Body of pancreas (tissue), 4 donors: ENCODE measurements around the gene SEMA6D. TPM values are rescaled to one million over a fixed set of nuclear protein-coding genes. Genes with fewer than 3 reads are reported as not detected.

Source experiments
- ATAC-seq: fragments of 150-250 bp; one replicate; pipeline ENCODE4 v1.9.1; 2016
- DNase-seq, 4 donors: peaks; one replicate each; pipeline ENCODE4 v3.0.0-alpha.2; 2019
- H3K27ac ChIP-seq, 4 donors: fragments of 200-600 bp; sonication (generic); 1 replicate in 3 of 4; 2 replicates in 1 of 4; pipeline versions ENCODE4 v1.5.1 to v1.6.1; 2016 to 2019; ENCODE audit warnings: mild to moderate bottlenecking in 1 of 4, mixed read lengths in 1 of 4, moderate library complexity in 1 of 4
- H3K27me3 ChIP-seq, 2 donors: fragments of 200-600 bp; sonication (generic); one replicate each; pipeline ENCODE4 v1.6.0; 2016; ENCODE audit warnings: mild to moderate bottlenecking in 1 of 2
- H3K36me3 ChIP-seq, 2 donors: fragments of 200-600 bp; sonication (generic); replicated peaks in 1 of 2; 2 replicates each; pipeline ENCODE4 v1.5.1; 2016; ENCODE audit warnings: low read depth in 2 of 2; ENCODE audit not compliant: insufficient read depth in 1 of 2
- H3K4me1 ChIP-seq: fragments of 200-600 bp; sonication (generic); one replicate; pipeline ENCODE4 v1.6.0; 2016
- H3K4me3 ChIP-seq, 2 donors: fragments of 200-600 bp; sonication (generic); 1 replicate in 1 of 2; 2 replicates in 1 of 2; pipeline ENCODE4 v1.5.1; 2016 to 2019
- H3K9me3 ChIP-seq, 3 donors: fragments of 200-600 bp; sonication (generic); 1 replicate in 2 of 3; 2 replicates in 1 of 3; pipeline ENCODE4 v1.5.1; 2016
- POLR2A ChIP-seq, 3 donors: fragments of 450-650 bp; IDR thresholded peaks; one replicate each; pipeline ENCODE4 v1.6.1; 2016; ENCODE audit warnings: antibody characterized with exemption in 3 of 3, mild to moderate bottlenecking in 2 of 3
- WGBS, 2 donors: methylation state at CpG; one replicate each; pipeline ENCODE4 v1.1.5; 2017; 5-methylcytosine and 5-hydroxymethylcytosine counted together
- intact Hi-C: fragments of 100-400 bp; cut with DNase I; formaldehyde crosslinking; loops from one replicate; pipeline ENCODE4 v1.15.1; 2023
- total RNA-seq, 2 donors: library from RNA; depleted of rRNA; stranded (reverse); fragments of >200 nt; gene quantifications; one replicate each; pipeline ENCODE4 v1.1.0, GENCODE V29; 2016
- TF ChIP-seq, protein P1 (sequence below), 7 experiments: fragments of 450-650 bp in 4 of 7; fragments of 200-600 bp in 3 of 7; sonication (generic) in 3 of 7; IDR thresholded peaks; one replicate each; pipeline ENCODE4 v1.5.1; 2016 to 2019; ENCODE audit warnings: antibody characterized with exemption in 7 of 7

SEMA6D gene
- total RNA-seq, 2 donors from 2014 or later = 13.5 to 18.2 TPM

DNA sequence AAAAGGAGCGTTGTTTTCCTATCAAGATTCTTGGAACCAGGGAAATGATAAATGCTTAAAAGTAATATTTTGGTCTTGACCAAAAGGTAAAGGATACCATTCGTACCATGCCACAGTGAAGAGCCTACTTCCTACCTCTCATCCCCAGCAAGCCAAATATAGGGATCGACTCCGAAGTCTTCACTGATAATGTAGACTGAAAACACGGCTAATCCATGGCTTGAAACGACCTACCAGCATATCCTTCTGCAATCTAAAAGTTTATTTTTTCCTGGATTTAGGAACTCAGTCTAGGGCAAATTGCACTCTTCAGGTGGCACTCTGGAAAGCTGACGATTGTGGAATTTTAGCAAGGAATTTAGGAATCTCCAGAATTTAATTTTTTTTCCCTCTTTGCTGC is 1.9 kb upstream of the SEMA6D start:
- TF ChIP-seq, protein P1, sequence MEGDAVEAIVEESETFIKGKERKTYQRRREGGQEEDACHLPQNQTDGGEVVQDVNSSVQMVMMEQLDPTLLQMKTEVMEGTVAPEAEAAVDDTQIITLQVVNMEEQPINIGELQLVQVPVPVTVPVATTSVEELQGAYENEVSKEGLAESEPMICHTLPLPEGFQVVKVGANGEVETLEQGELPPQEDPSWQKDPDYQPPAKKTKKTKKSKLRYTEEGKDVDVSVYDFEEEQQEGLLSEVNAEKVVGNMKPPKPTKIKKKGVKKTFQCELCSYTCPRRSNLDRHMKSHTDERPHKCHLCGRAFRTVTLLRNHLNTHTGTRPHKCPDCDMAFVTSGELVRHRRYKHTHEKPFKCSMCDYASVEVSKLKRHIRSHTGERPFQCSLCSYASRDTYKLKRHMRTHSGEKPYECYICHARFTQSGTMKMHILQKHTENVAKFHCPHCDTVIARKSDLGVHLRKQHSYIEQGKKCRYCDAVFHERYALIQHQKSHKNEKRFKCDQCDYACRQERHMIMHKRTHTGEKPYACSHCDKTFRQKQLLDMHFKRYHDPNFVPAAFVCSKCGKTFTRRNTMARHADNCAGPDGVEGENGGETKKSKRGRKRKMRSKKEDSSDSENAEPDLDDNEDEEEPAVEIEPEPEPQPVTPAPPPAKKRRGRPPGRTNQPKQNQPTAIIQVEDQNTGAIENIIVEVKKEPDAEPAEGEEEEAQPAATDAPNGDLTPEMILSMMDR (IDR thresholded peaks at IDR 0.05) = no peak
- no peak for TF ChIP-seq POLR2A (IDR thresholded peaks at IDR 0.05)
- intact Hi-C loops = no loop called here
- no peaks in the 10 kb centered on the region for H3K27me3 ChIP-seq
- H3K9me3 ChIP-seq = no peaks in the 10 kb centered on the region
- no peak overlapping the region for H3K27ac ChIP-seq
- DNase-seq = no peak
- 88% methylated on average over 7 of the region's 7 CpGs for WGBS, 2 donors
- H3K36me3 ChIP-seq = no peaks in the 10 kb centered on the region
- no peak for ATAC-seq
- no peak overlapping the region for H3K4me3 ChIP-seq
- H3K4me1 ChIP-seq = peaks cover 25% of the 10 kb centered on the region

DNA sequence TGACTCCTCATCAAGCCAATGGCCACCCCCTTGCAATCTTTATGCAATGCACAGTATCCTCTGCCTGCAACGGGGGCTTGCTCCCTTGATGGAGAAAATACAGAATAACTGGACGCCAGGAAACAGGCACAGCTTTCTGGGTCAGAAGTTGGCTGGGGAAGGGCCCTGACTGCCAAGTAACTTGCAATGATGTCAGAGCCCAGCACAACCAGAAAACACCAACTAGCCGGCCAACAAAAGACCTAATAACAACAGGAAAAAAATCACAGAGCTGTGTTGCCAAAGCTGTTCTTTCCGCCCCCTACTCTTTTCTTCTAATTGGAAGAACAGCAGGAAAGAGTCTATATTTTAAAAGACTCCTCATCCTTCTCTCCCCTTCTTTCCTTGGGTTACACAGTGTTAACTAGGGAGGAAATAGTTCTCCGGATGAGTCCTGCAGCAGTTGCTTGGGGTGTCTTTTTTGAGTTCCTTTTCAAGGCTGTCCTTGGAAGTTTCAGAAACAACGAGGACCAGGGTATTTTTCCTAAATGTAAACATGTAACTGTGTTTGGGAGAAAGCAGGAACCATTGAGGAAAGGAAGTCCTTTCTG is 1.4 kb upstream of the SEMA6D start:
- 50 to 54% methylated on average over 6 of the region's 6 CpGs for WGBS, 2 donors
- peak in 2 of 4 donors; percentile 20 to 37 for DNase-seq
- no peaks in the 10 kb centered on the region for H3K36me3 ChIP-seq
- peaks cover 30% of the 10 kb centered on the region for H3K4me1 ChIP-seq
- no peaks in the 10 kb centered on the region for H3K27me3 ChIP-seq
- no peak overlapping the region for H3K4me3 ChIP-seq
- intact Hi-C loops = no loop called here
- TF ChIP-seq, protein P1 (IDR thresholded peaks at IDR 0.05) = no peak
- TF ChIP-seq POLR2A (IDR thresholded peaks at IDR 0.05) = no peak
- no peaks in the 10 kb centered on the region for H3K9me3 ChIP-seq
- ATAC-seq = no peak
- H3K27ac ChIP-seq = no peak overlapping the region

DNA sequence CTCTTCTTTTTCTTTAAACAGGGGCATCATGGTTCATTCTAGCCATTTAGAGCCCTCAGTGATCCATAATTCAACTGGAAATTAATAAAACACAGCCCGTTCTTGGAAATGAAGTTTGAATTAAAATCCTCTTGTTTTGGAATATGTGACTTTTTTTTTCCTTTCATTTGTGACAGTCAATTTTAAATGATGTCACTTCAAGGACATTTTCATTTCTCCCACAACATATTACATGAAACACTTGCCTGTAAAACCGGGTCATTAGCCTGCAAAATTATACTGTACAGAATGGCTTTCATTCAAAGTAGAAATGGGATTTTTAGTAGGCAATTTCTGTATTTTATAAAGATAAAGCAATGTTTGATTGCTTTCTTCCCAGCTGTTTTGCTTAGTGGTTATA is 789 bp upstream of the SEMA6D start:
- DNase-seq = no peak
- Histone ChIP-seq H3K9me3 (no peaks in the 10 kb centered on the region), H3K27me3 (no peaks in the 10 kb centered on the region), H3K36me3 (no peaks in the 10 kb centered on the region), H3K27ac (peak overlapping the region in 3 of 4 donors; percentile 65 to 80 (median 72)), H3K4me3 (no peak overlapping the region), H3K4me1 (peaks cover 36% of the 10 kb centered on the region)
- ATAC-seq = no peak
- TF ChIP-seq, protein P1 (IDR thresholded peaks at IDR 0.05) = no peak
- TF ChIP-seq POLR2A (IDR thresholded peaks at IDR 0.05) = no peak
- intact Hi-C loops = no loop called here
- WGBS, 2 donors = 51 to 59% methylated on average over 2 of the region's 2 CpGs

DNA sequence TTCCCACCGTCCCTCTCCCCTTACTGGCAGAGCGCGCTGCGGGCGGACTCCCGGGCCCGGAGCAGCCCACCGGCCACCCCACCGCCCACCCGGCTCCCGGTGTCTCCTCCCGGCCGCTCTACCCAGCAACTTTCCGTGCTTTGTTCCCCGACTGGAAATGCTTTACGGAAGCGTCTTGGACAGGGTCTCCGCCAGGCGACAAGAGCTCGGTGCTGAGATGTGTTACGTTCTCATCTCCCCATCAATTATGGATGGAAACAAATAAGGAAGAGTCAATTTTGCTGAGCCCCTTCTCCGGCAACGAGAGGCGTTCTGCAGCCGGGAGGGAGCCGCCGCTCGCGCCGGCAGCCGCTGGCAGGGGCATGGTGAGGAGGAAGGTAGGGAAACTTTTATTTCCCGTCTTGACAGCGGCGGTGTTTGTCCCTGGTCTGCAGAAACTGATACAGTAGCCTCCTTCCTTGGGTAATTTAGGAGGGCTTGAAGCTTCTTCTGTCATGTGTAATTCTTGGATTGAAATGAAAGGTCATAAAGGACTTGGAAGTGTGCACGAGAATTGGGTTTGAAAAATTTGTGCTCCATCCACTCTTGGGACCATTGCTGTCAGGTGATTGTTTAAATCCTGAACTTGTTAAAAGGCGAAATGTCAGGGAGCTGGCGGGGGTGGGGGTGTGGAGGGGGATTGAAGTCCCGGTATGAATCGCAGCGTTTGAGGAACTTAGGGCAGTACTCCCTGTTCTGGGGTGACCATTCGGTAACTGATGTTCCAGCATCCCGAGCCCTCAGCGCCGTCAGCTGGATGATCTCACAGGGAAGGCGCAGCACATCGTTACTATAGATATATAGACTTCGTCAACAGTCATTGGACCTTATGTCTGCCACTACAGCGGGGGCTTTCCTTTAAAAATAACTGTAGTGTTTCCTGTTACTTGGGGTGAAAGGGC is 1.5 kb downstream of the SEMA6D start:
- Histone ChIP-seq H3K27me3 (no peaks in the 10 kb centered on the region), H3K4me3 (peak overlapping the region; percentile 78 to 82), H3K36me3 (no peaks in the 10 kb centered on the region), H3K4me1 (peaks cover 39% of the 10 kb centered on the region), H3K9me3 (no peaks in the 10 kb centered on the region), H3K27ac (peak overlapping the region; percentile 47 to 80 (median 68))
- 5 to 9% methylated on average over 34 to 45 of the region's 48 CpGs for WGBS, 2 donors
- peak; percentile 15 to 44 (median 21) for DNase-seq
- intact Hi-C loops = no loop called here
- peak; percentile 3 for ATAC-seq
- no peak for TF ChIP-seq POLR2A (IDR thresholded peaks at IDR 0.05)
- TF ChIP-seq, protein P1 (IDR thresholded peaks at IDR 0.05) = no peak
